ENCODE data around the gene KCNE5. TPM values are rescaled to one million over a fixed set of nuclear protein-coding genes. Genes with fewer than 3 reads are reported as not detected.
"Not testable (repeated sequence)": the region's sequence is repeated elsewhere in the genome, so short reads cannot be mapped to it uniquely, and the experiment has no call there.

Gene KCNE5
- total RNA-seq, 1 donor from 2014 or later, result 0.26 TPM

GRCh38 chrX:109585488-109585887 is 39.5 kb downstream of the KCNE5 start:
- DNase-seq (ENCODE audit: low read depth) (no peak), FAIRE-seq (no peak)
- Histone ChIP-seq H3K4me3 (ENCODE audit: low read depth, low read length) (no peak overlapping the region), H3K27me3 (ENCODE audit: control insufficient read depth, insufficient read depth, low read length) (no peaks in the 10 kb centered on the region), H3K36me3 (ENCODE audit: control insufficient read depth, insufficient read depth, low read length) (no peaks in the 10 kb centered on the region)
- TF ChIP-seq CTCF (IDR thresholded peaks at IDR 0.05; ENCODE audit: insufficient read depth, low read length, severe bottlenecking), result no peak

- TF ChIP-seq CTCF (IDR thresholded peaks at IDR 0.05; ENCODE audit: insufficient read depth, low read length, severe bottlenecking), result no peak
- Histone ChIP-seq H3K36me3 (ENCODE audit: control insufficient read depth, insufficient read depth, low read length) (no peaks in the 10 kb centered on the region), H3K27me3 (ENCODE audit: control insufficient read depth, insufficient read depth, low read length) (no peaks in the 10 kb centered on the region), H3K4me3 (ENCODE audit: low read depth, low read length) (no peak overlapping the region)
- FAIRE-seq, result no peak
- no peak for DNase-seq (ENCODE audit: low read depth)
Observed at GRCh38 chrX:109578916-109579315, 46.1 kb downstream of the KCNE5 start.

GRCh38 chrX:109577055-109577454 is 47.9 kb downstream of the KCNE5 start:
- no peaks in the 10 kb centered on the region for H3K36me3 ChIP-seq (ENCODE audit: control insufficient read depth, insufficient read depth, low read length)
- no peak for TF ChIP-seq CTCF (IDR thresholded peaks at IDR 0.05; ENCODE audit: insufficient read depth, low read length, severe bottlenecking)
- FAIRE-seq (no peak), DNase-seq (ENCODE audit: low read depth) (no peak)
- H3K4me3 ChIP-seq (ENCODE audit: low read depth, low read length), result no peak overlapping the region
- H3K27me3 ChIP-seq (ENCODE audit: control insufficient read depth, insufficient read depth, low read length), result no peaks in the 10 kb centered on the region

- not testable (repeated sequence) for DNase-seq (ENCODE audit: low read depth); H3K4me3 ChIP-seq (ENCODE audit: low read depth, low read length); H3K36me3 ChIP-seq (ENCODE audit: control insufficient read depth, insufficient read depth, low read length); H3K27me3 ChIP-seq (ENCODE audit: control insufficient read depth, insufficient read depth, low read length); FAIRE-seq
Observed at GRCh38 chrX:109576083-109576482, 48.9 kb downstream of the KCNE5 start.

Other genes starting within 250 kb of the KCNE5 start
- gene GUCY2F, start 143.1 kb downstream of the KCNE5 start, total RNA-seq, result under 0.01 TPM in 1 of 2 replicates, not detected in the other
- gene NXT2, start 88.3 kb downstream of the KCNE5 start, total RNA-seq, result 11.3 and 13.2 TPM in 2 replicates
- gene ACSL4, start 108.1 kb upstream of the KCNE5 start, total RNA-seq, result 31.2 and 57.9 TPM in 2 replicates

All from bronchial epithelial cell (primary cell).